ENCODE measurements around the gene CEP112.

DNA sequence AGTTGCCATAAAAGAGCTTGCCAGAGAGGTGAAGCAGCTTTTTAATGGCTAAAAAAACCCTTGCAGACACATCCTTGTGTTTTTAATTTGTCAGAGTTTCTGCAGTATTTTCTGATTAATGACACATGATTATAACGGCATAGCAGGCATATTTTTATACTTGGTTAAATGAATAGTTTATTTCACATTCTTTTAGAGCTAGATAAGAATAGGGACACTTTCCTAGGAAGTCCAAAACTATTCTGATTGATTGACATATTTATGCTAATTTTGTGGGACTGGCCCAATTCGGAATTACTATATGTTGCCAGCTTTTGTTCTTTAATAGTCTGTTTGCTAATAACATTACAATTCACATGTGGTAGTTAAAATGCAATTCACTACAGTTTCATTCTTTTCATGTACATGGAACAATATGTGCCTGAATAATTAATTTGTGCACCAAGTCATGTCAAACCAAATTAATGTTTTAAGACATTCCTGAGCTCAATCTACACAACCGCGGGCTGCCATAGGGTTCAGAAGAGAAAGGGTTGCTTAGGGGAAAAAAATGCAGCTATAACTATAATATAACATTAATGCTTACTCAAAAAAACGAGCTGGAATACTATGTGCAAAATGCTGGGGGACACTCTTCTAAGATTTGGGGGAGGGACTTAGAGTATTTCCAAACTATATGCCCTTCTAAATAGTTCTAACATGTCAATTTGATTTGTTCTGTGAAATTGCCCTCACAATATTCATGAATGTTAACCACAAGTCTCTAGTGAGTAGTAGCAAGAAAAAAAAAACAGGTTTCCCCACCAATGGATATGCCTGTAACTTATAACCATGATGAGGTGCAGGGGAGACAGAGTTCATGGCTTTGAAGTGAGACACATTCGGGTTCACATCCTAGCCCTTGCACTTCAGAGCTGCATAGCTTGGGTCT, 305.4 kb downstream of the CEP112 start:
- TF ChIP-seq, protein P1, sequence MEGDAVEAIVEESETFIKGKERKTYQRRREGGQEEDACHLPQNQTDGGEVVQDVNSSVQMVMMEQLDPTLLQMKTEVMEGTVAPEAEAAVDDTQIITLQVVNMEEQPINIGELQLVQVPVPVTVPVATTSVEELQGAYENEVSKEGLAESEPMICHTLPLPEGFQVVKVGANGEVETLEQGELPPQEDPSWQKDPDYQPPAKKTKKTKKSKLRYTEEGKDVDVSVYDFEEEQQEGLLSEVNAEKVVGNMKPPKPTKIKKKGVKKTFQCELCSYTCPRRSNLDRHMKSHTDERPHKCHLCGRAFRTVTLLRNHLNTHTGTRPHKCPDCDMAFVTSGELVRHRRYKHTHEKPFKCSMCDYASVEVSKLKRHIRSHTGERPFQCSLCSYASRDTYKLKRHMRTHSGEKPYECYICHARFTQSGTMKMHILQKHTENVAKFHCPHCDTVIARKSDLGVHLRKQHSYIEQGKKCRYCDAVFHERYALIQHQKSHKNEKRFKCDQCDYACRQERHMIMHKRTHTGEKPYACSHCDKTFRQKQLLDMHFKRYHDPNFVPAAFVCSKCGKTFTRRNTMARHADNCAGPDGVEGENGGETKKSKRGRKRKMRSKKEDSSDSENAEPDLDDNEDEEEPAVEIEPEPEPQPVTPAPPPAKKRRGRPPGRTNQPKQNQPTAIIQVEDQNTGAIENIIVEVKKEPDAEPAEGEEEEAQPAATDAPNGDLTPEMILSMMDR (IDR thresholded peaks at IDR 0.05) = no peak
- TF ChIP-seq POLR2A (IDR thresholded peaks at IDR 0.05) = no peak
